HL-60 (cell line): ENCODE measurements around the gene CEP19.
"Not testable (repeated sequence)": the region's sequence is repeated elsewhere in the genome, so short reads cannot be mapped to it uniquely, and the experiment has no call there.

Experiments used
- CTCF ChIP-seq: IDR thresholded peaks from one replicate; pipeline ENCODE4 v1.5.1; 2011; ENCODE audit warnings: low read length, control low read depth, inconsistent platforms; ENCODE audit not compliant: insufficient read depth
- GABPA ChIP-seq: IDR thresholded peaks from 2 replicates; pipeline ENCODE4 v1.6.1; 2012; ENCODE audit warnings: low read depth
- POLR2AphosphoS5 ChIP-seq: IDR thresholded peaks from 2 replicates; pipeline ENCODE4 v1.6.1; 2012; ENCODE audit warnings: low read depth
- REST ChIP-seq: IDR thresholded peaks from 2 replicates; pipeline ENCODE4 v1.6.1; 2012; ENCODE audit warnings: low read depth; ENCODE audit not compliant: insufficient replicate concordance

DNA sequence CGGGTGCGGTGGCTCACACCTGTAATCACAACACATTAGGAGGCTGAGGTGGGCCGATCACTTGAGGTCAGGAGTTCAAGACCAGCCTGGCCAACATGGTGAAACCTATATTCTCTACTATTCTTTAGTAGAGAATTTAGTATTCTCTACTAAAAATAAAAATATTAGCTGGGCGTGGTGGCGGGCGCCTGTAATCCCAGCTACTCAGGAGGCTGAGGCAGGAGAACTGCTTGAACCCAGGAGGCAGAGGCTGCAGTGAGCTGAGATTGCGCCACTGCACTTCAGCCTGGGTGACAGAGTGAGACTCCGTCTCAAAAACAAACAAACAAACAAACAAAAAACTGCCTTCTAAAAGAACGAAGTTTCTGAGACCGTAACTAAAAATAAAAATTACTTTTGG lies 31.5 kb upstream of the CEP19 start:
- not testable (repeated sequence) for TF ChIP-seq CTCF, GABPA, POLR2AphosphoS5, REST
